ENCODE data around the gene DPYSL5.
A peak's percentile ranks its signal among the peaks of the same experiment; 100 is the strongest.

The DPYSL5 gene

DNA sequence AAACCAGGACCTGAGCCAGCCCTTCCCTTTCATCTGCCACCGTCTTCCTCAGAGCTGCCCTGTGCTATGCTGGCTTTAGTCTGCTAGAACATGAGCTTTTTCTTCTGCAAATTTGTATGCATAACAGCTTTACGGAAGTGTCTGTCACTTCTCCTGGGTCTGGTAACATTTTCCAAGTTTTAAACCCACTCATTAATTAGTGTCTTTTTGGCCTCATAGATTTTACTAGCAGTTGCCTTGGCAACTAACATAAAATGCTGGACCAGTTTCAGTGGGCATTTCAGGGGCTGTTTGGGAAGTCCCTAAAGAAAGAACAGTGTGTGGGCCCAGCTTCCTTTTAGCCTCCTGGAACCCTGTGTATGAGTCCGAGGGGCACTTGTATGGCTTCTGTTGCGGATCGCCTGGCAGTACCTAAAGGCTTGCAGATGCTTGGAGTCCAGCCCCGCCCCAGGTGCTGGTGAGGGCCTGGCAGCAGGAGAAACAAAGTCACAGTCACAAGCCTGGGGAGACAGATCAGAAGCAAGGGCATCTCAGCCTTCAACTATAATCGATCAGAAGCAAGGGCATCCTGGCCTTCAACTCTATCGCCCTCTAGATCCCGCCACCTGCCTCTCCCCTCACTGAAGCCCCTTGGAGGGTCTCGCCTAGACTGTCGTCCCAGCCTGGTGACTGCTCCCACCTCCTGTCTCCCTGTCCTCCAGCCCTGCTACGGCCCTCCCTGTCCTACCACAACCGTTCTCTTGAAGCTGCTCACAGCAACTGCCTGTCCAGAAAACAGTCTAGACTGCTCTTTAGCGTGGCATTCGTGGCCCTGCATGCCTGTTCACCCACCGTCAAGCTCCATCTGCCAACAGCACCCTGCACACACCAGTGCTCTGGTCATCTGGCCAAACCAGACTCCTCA is 85.8 kb downstream of the DPYSL5 start:
- DNase-seq = no peak

DNA sequence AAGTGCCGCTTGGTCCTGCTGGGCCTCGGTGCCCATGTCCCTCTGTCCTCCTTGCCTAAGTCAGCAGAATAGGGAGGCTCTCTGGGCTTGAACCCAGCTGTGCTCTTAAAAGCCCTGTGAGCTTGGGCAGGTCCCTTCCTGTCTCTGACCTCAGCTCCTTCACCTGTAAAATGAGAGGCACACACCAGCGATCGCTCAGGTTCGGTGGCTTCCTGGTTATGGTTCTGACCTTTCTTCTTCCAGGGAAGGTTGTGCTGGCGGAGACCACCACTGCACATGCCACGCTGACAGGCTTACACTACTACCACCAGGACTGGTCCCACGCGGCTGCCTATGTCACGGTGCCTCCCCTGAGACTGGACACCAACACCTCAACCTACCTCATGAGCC is 86.4 kb downstream of the DPYSL5 start:
- DNase-seq = no peak

DNA sequence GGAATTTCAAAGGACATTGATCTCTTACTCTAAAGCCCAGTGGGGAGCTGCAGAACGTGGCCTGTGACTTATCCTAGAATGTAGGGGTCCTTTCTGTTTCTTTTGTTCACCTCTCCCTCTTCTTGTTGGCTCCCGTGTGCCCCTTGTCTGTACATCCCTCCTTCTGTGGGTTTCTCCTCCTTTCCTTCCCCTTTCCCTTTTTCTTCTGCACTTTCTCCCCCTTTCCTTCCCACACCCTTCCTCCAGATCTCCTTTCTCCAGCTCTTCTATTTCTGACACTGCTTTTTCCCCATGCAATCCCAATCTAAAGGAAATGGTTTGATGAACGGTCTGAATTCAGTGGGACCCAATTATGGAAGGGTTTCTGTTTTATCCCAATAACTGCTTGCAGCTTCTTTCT is 87.1 kb downstream of the DPYSL5 start:
- no peak for DNase-seq

DNA sequence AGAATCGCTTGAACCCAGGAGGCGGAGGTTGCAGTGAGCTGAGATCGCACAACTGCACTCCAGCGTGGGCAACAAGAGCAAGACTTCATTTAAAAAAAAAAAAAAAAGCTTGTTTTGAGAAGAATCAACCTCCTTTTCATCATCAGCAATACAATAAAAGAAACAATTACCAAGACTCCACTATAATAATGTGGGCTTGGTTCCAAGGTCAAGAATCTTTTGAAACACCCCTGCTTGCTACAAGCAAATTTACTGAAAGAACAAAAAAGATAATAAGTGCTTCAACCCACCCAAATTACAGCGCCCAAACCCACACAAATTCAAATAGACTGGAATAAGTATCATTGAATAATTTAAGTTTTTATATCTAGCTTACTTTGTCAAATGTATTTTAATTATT is 88.9 kb downstream of the DPYSL5 start:
- DNase-seq = no peak

DNA sequence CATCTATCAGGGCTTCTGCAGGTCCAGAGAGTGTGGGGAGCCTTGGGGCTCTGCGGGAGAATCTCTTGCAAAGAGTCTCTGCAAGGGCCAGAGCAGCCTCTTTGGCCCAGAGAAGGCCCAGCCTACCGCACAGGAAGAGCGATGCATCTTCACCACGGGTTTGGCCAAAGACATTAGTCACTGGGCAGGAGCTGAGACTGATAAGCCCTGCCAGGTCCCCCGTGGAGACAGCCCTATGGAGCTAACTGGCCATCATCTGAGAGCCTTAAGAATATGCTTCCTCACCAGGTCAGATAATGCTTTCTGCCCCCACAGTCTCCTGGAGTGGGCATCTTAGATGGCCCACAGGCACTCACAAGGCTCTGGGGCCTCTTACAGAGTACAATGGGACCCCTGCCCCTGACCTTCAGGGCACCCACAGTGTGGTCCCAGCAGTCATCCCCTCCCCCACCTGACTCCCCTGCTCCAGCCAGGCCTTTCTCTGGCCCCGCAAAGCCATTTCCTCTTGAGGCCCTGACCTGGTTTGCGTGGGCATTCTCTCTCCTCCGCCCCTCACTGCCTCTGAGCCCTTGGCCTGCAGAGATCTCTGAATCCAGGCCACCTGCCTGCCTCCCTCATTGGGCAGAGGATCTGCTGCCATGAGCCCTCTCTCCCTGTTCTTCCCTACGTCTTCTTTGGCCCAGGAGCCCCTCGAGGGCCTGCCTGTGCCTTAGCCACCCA is 90.6 kb downstream of the DPYSL5 start:
- no peak for DNase-seq

DNA sequence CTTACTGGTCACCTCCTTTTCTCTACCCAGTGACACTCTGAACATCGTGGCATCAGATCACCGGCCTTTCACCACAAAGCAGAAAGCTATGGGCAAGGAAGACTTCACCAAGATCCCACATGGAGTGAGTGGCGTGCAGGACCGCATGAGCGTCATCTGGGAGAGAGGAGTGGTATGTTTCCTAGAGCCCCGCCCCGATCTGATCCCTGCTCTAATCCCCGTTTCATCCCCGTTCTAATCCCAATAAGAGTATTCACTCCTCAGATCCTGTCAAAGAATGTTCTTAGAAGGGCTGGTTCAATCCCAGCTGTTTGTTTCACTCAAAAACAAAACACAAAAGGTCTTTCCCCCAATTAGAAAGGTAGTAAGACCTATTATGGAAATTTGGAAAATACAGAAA is 92.1 kb downstream of the DPYSL5 start:
- no peak for DNase-seq

DNA sequence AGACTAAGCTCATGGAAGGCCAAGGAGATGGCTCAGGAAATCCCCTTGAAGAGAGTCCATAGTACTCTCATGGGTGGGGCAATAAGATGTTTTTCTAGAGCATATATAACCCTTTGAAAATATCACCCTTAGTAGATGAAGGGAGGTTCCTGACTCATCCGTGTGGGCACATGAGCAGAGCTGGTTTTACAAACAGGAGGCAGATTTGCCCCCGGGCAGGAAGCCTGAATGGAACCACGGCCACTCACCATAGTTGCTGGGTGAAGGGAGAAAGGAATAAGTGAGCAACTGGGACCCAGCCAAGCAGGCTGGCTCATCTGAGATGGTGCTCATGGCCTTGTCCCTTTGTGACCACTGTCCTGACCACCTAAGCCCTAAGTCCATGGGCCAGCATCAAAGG is 93.6 kb downstream of the DPYSL5 start:
- no peak for DNase-seq

DNA sequence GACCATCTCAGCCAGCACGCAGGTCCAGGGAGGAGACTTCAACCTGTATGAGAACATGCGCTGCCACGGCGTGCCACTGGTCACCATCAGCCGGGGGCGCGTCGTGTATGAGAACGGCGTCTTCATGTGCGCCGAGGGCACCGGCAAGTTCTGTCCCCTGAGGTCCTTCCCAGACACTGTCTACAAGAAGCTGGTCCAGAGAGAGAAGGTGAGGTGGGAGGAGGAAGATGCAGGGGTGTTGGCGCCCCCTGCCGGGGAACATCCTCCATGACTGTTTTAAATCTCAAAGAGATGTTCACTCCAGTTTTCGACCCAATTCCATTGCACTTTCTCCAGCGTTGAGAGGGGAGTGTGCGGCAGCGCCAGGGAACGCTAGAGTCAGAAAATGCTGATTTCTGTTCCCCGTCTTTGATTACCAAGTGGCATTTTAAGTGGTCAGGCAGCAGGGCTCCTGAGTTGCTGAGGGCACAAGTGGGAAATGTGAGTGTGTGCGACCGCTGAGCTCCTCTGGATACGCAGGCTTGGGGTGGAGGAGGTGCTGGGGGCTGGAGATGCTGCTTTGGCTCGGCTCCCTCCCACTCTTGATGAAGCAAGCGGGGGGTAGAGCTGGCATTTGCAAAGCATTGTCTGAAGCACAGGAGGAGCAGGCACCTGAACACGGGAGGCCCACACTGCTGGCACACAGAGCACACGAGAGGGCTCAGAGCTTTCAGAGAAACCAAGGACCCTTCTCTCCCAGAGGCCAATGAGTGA is 94.8 kb downstream of the DPYSL5 start:
- DNase-seq = peak; percentile 5 to 12

DNA sequence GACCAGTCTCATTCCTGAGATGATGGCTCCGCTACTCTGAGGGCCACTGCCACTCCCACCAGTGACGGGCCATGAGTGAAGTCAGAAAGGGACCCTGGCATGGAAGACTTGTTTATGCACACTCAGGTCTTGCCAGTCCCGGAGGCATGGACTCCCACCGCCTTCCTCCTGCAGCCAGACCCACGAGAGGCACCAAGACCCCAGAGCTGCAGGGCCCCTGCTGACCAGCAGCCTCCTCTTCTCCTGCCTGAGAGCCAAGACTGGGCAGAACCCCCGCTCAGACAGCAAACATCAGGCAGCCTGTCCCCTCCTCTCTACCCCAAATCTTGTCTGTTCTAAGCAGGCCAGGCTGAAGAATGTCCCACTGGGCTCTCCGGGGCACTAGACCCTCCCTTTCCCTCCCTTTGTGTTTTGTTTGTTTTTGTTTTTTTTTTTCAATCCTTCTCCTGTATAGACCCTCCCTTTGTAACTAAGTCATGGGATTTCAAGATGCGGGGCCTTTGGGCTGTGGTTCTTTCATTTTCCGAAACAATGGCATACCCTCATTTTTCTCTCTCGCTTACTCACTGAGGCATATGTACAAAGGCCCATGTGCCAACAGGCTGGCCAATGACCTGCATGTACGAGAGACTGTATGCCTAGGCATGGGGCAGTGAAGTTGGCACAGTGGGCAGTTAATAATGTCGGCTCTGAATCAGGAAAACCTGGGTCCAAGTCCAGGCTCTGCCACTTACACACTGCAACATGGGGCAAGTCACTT is 98.2 kb downstream of the DPYSL5 start:
- no peak for DNase-seq

DNA sequence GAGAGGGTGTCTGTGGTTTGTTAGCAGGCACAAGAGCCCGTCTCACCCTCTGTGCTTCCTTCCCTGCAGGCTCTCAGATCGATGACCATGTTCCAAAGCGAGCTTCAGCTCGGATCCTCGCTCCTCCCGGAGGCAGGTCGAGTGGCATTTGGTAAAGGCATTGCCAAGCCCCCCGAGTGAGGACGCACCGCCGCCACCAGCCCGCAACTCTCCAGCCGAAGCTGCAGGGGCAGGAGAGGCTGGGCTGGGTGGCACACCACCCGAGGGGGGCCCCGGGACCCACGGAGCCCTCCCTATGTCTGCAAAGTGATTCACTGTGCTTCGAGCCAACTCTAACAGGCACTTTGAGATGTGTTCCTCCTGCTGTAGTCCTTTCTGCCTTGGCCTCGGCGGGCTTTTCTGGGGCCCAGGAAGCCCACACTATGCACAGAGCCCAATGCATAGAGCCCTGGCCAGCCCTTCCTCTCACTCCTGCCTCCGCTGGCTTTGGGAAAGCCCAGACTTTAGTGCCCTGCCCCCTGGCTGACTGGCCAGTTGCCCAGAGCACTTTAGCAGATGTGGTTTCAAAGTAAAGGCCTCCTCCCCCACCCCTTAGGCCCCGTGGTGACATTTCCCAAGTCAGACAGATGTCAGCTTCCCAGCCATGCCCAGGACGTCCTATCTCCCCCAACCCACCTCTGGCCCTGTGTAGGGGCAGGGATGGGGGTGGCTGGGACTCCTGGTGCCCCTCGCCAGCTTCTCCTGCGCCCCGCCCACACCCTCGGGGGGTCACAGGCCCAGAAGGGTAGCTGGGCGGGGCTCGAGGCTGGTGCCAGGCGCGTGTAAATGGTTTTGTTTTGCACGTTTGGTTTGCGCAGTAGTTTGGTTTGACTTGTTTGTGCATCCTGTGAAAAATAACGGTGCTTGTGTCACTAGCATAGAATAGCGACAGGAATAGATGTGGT is 99.2 kb downstream of the DPYSL5 start:
- DNase-seq = no peak

DNA sequence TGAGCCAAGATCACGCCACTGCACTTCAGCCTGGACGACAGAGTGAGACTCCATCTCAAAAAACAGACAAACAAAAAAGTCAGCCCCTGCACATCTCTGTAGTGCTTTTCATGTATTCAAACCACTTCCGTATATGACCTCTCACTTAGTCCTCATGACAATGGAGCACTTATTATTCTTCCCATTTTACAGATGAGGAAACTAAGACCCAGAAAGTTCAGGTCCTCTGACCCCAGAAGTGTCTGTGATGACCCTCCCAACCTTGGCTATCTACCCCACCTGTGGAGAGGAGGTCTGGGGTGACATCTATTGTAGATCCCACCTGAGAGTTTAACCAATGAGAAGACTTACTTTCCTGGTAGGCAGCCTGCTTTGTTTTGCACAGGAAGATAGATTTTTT is 100.9 kb downstream of the DPYSL5 start:
- DNase-seq = no peak

DNA sequence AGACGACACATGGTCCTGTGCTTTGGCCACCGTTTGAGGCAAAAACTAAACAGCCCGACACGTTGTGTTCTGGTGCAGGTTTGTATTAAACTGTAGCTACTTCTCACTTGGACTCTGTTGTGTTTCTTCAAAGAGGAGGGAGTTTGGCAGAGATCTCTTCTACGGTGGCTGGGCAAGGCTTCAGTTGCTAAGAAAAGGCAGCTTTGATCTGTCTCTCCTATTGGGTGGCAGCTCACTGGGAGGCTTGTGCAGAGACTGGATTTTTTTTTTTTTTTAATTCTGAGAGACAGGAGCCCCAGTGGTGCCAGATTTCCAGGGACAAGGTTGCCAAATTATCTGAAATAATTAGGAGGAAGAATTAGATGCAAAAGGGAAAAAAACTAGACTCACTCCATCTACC is 102.3 kb downstream of the DPYSL5 start:
- DNase-seq = no peak

DNA sequence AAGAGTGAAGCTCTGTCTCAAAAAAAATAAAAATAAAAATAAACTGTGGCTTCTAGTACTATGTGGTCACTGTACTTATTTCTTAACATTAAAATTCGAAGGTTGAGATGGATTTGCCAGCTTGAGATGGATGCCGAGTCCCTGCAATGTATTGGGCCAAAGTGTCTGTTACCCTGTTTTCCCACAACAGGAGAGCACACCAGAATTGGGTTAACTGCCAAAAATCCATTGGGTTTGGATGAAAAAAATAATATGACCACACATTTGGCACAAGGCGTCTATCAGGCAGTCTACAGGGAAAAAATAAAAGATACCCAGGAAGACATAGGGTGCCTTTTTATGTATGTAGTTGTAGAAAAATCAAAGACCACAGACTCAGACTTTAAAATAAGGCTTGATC is 103.3 kb downstream of the DPYSL5 start:
- no peak for DNase-seq

DNA sequence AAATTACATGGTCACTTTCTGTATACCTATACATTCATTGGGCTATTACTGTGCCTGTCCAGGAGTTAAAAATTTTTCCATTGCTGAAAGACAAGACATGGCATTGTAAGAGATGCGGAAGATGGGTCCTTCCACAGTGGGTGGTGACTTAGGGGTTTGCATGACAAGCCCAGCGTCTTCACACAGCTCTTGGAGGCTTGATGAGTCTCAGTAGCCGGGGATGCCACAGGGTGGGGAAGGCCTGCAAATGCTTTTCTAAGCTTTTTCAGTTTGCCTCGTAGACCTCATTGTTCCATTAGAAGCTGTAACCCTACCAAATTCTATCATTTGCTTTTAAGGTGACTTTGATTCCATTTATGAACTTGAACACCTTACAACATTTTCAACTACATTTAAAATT is 104.4 kb downstream of the DPYSL5 start:
- no peak for DNase-seq

DNA sequence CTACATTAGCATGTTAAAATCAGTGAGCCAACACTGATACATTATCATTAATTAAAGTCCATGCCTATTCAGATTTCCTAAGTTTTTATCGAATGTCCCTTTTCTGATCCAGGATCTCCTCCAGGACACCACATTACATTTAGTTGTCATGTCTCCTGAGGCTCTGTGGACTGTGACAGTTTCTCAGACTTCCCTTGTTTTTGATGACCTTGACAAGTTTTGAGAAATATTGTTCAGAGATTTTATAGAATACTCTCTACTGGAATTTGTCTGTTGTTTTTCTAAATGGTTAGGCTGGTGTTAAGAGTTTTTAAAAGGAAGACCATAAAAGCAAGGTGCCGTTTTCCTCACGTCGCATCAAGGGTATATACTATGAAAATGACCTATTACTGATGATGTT is 106.2 kb downstream of the DPYSL5 start:
- no peak for DNase-seq

DNA sequence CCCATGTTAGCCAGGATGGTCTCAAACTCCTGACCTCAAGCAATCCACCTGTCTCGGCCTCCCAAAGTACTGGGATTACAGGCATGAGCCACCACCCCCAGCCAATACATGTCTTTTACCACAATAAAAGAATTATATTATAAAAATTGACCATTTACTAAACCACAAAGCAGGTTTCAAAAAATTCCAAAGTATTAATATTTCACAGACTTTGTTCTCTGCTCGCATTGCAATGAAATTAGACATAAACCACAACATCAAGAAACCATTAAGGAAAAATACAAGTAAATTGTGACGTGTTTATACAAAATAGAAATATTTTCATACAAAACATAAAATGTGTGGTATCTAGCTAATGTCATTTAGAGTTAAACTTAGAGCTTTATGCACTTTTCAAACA is 109.1 kb downstream of the DPYSL5 start:
- DNase-seq = no peak

DNA sequence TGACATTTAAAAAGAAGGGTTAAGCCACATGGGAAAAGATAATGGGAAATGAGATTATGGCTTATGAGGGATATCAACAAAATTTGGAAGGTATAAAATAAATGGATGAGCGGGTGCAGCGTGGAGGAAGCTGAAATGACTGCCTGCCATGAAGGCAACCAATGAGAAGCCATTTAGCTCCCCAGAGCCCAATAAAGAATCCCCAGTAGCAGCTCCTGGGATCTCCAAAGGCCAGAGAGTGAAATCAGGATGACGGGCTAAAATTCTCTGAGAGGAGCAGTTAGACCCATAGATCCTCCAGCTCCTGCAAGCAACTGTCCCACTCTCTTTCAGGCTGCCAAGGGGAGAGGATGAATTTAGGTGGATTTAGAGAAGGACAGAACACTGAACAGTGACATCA is 109.6 kb downstream of the DPYSL5 start:
- DNase-seq = no peak

DNA sequence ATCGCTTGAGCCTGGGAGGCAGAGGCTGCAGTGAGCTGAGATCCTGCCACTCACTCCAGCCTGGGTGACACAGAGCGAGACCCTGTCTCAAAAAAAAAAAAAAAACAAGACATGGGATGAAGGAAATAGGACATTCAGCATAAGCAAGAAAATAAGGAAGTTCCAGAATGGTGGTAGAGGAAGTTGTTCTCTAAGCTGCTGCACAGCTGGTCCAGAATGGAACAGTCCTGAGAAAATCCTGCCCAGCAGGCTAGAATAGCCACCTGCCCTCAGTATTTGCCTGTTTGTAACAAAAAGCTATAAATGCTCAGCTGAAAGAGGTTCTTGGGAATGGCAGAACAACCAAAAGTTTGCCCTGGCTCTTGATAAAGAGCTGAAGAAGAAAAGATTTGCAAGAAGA is 111.4 kb downstream of the DPYSL5 start:
- DNase-seq = no peak

DNA sequence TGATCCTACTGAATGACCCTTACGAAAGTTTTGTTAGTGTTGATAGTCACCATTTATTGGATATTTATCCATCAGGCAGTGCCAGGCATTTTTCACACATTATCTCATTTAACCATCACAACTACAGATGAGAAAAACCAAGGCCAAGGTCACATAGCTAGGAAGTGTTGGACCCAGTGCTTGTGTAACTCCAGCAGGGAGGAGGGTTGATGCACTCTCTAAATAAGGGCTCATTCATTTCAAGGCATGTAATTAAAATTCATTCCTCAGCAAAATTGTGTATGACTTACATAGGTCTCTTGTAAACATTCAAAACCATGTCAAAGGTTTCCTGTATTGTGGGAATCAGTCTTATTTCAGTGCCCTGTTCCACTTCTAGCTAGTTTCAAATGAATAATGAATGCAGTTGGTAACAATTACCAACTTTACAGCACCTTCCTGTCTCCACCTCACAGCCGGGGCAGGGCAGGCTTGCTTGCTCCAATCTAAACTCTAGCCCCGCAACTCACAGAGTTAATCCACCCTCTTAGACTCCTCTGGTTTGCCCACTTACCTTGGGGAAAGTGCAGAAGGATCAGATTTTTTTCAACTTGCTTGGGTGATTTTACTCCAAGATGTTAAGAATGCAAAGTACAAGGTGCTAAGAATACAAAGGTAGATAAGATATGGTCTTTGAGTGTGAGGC is 116.7 kb downstream of the DPYSL5 start:
- no peak for DNase-seq

DNA sequence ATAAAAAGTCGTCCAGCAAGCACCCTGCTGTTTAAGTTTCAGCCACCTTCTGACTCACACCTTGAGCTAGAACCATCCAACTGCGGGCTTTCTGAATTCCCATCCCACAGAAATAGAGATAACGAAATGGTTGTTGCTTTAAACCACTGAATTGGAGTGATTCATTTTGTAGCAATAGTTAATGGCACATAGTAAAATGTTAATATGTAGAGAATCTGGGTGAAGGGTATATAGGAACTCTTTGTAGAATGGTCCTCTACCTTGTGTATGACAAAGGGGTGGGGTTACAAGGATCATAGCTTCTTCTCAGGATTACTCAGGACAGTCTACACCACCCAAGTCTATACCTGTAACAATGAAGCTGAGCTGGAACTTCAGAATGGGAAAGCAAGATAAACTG is 120.1 kb downstream of the DPYSL5 start:
- DNase-seq = no peak

Data from bone marrow (tissue), 2 donors.